ENCODE measurements around the gene ZNF106.
A peak's percentile ranks its signal among the peaks of the same experiment; 100 is the strongest.

ZNF106 gene

GRCh38 chr15:42490671-42491538 is at the start of gene ZNF106:
TSS of gene ZNF106 (minus strand) at chr15:42491141. CDS start at chr15:42472289, 18,852 bp downstream.
- peak; percentile 93 for DNase-seq

- DNase-seq = no peak
These were observed 42.3 kb upstream of the ZNF106 start for GRCh38 chr15:42533246-42533645.

GRCh38 chr15:42528970-42529369 is 38.0 kb upstream of the ZNF106 start:
- DNase-seq = no peak

- no peak for DNase-seq
These were observed 32.4 kb upstream of the ZNF106 start for GRCh38 chr15:42523331-42523730.

GRCh38 chr15:42511007-42511391 is 20.1 kb upstream of the ZNF106 start:
- no peak for DNase-seq

GRCh38 chr15:42510258-42511006 is 19.5 kb upstream of the ZNF106 start:
- DNase-seq = no peak

GRCh38 chr15:42508263-42508690 is 17.3 kb upstream of the ZNF106 start:
- no peak for DNase-seq

GRCh38 chr15:42507514-42507913 is 16.6 kb upstream of the ZNF106 start:
- DNase-seq = no peak

GRCh38 chr15:42504631-42505030 is 13.7 kb upstream of the ZNF106 start:
- no peak for DNase-seq

- DNase-seq = no peak
These were observed 12.9 kb upstream of the ZNF106 start for GRCh38 chr15:42503825-42504224.

GRCh38 chr15:42502477-42502876 is 11.5 kb upstream of the ZNF106 start:
- no peak for DNase-seq

GRCh38 chr15:42499858-42500609 is 9.1 kb upstream of the ZNF106 start:
- DNase-seq = no peak

GRCh38 chr15:42498212-42499068 is 7.5 kb upstream of the ZNF106 start:
- no peak for DNase-seq

- peak; percentile 92 for DNase-seq
These were observed 4.6 kb upstream of the ZNF106 start, which contains the start of gene SNAP23 for GRCh38 chr15:42495361-42496212. TSS of gene SNAP23 (plus strand) at chr15:42495634. CDS start at chr15:42511847, 16,213 bp downstream.

GRCh38 chr15:42494998-42495360 is 4.0 kb upstream of the ZNF106 start:
- DNase-seq = no peak

- DNase-seq = no peak
These were observed 2.7 kb upstream of the ZNF106 start for GRCh38 chr15:42493679-42494078.

GRCh38 chr15:42491539-42492225 is 741 bp upstream of the ZNF106 start:
- no peak for DNase-seq

GRCh38 chr15:42490291-42490670 is 660 bp downstream of the ZNF106 start:
- no peak for DNase-seq

- no peak for DNase-seq
These were observed 7.3 kb downstream of the ZNF106 start for GRCh38 chr15:42483677-42484076.

- no peak for DNase-seq
These were observed 8.2 kb downstream of the ZNF106 start for GRCh38 chr15:42482701-42483100.

GRCh38 chr15:42474827-42475226 is 16.1 kb downstream of the ZNF106 start:
- no peak for DNase-seq
